ENCODE data around the gene TRAF7. TPM values are rescaled to one million over a fixed set of nuclear protein-coding genes. Genes with fewer than 3 reads are reported as not detected.
A peak's percentile ranks its signal among the peaks of the same experiment; 100 is the strongest.

TRAF7 gene
- total RNA-seq, 1 experiment from 2014 or later, result 118 TPM

DNA sequence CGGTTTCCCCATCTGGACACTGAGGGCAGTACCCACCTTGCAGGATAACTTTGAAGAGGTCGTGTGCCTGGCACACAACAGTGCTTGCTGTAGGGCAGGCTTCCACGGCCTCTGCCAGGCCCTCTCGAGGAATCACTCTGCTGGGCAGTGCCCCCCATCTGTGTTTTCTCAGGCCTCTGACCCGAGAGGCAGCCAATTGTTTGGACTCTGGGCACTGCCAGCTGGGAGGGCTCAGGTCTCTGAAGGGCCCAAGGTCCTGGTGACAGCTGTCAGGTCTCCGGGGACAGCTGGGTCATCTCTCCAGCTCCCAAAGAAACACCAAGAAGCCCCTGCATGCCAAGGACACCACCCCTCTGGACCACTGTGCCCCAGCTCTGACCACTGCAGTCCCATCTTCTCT is 8.2 kb upstream of the TRAF7 start:
- CTCF ChIA-PET, result interaction anchor here (1.2 to 1.6 kb wide), 2 partner anchors 125 to 139 kb away, joined by 4 to 7 read pairs; no protein-coding TSS in a partner anchor
- Mint-ChIP-seq H3K9me3 (ENCODE audit: low read depth, unreplicated experiment) (no peaks in the 10 kb centered on the region), H3K27me3 (ENCODE audit: unreplicated experiment) (no peaks in the 10 kb centered on the region), H3K4me3 (ENCODE audit: low read depth, unreplicated experiment) (peak overlapping the region; percentile 61), H3K36me3 (ENCODE audit: insufficient read depth, unreplicated experiment) (peaks cover 54% of the 10 kb centered on the region), H3K4me1 (ENCODE audit: low read depth, unreplicated experiment) (peaks cover 11% of the 10 kb centered on the region), H3K27ac (ENCODE audit: unreplicated experiment) (no peak overlapping the region)
- BruUV-seq (replicated peaks), result no TSS peak
- DNase-seq, result no peak
- TF ChIP-seq, protein P1, sequence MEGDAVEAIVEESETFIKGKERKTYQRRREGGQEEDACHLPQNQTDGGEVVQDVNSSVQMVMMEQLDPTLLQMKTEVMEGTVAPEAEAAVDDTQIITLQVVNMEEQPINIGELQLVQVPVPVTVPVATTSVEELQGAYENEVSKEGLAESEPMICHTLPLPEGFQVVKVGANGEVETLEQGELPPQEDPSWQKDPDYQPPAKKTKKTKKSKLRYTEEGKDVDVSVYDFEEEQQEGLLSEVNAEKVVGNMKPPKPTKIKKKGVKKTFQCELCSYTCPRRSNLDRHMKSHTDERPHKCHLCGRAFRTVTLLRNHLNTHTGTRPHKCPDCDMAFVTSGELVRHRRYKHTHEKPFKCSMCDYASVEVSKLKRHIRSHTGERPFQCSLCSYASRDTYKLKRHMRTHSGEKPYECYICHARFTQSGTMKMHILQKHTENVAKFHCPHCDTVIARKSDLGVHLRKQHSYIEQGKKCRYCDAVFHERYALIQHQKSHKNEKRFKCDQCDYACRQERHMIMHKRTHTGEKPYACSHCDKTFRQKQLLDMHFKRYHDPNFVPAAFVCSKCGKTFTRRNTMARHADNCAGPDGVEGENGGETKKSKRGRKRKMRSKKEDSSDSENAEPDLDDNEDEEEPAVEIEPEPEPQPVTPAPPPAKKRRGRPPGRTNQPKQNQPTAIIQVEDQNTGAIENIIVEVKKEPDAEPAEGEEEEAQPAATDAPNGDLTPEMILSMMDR (IDR thresholded peaks at IDR 0.05; ENCODE audit: unreplicated experiment), result no peak
- intact Hi-C loops (cut with micrococcal nuclease; ENCODE audit: unreplicated experiment), result no loop called here

DNA sequence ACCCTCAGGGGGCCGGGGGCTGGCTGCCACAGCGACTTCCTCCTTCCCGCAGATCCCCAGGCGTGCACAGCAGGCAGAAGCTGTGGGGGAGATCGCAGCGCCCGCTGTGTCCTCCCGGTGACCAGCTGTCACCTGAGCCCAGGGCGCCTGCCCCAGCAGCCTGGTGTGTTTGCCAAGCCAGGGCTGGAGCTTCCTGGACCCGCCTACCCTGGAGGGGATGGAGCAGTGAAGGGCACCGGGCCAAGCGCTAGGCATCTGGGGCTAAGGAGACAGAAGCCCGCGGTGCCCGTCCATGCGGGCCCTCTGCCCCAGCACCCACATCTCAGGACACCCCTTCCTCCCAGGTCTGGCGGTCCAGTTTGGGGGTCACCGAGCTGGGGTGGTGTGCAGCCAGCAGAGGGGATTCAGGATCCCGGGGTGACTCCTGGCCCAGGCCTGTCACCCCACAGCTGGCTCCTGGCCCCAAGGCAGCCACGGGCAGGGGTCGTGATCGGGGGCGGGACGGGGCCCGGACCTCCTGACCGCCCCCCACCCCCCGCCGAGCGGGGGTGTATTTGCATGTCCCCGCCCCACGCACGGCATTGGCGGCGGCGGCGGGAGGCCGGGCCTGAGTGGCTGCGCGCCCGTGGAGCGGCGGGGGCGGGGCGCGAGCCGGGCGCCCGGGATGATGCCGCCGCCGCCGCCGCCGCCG is 7.5 kb upstream of the TRAF7 start, which contains the start of gene RAB26:
RAB26 (plus strand) TSS at position 645 of the 691 bp plus-strand sequence. CDS start 159 bp downstream, outside the sequence.
- H3K4me3 Mint-ChIP-seq (ENCODE audit: low read depth, unreplicated experiment), result peak within 1 kb of the TSS; percentile 61
- no peaks in the 10 kb centered on the region for H3K9me3 Mint-ChIP-seq (ENCODE audit: low read depth, unreplicated experiment)
- peak within 1 kb of the TSS; percentile 61 for H3K27ac Mint-ChIP-seq (ENCODE audit: unreplicated experiment)
- TF ChIP-seq, protein P1 (IDR thresholded peaks at IDR 0.05; ENCODE audit: unreplicated experiment), result no peak
- intact Hi-C loops (cut with micrococcal nuclease; ENCODE audit: unreplicated experiment), result no loop called here
- no peaks in the 10 kb centered on the region for H3K27me3 Mint-ChIP-seq (ENCODE audit: unreplicated experiment)
- peaks cover 61% of the 10 kb centered on the region for H3K36me3 Mint-ChIP-seq (ENCODE audit: insufficient read depth, unreplicated experiment)
- CTCF ChIA-PET, result interaction anchor here (0.6 to 1.6 kb wide), 3 partner anchors 125 to 663 kb away, joined by 4 to 7 read pairs (median 6); no protein-coding TSS in a partner anchor
- peaks cover 11% of the 10 kb centered on the region for H3K4me1 Mint-ChIP-seq (ENCODE audit: low read depth, unreplicated experiment)
- no TSS peak for BruUV-seq (replicated peaks)
- DNase-seq, result peak; percentile 96

DNA sequence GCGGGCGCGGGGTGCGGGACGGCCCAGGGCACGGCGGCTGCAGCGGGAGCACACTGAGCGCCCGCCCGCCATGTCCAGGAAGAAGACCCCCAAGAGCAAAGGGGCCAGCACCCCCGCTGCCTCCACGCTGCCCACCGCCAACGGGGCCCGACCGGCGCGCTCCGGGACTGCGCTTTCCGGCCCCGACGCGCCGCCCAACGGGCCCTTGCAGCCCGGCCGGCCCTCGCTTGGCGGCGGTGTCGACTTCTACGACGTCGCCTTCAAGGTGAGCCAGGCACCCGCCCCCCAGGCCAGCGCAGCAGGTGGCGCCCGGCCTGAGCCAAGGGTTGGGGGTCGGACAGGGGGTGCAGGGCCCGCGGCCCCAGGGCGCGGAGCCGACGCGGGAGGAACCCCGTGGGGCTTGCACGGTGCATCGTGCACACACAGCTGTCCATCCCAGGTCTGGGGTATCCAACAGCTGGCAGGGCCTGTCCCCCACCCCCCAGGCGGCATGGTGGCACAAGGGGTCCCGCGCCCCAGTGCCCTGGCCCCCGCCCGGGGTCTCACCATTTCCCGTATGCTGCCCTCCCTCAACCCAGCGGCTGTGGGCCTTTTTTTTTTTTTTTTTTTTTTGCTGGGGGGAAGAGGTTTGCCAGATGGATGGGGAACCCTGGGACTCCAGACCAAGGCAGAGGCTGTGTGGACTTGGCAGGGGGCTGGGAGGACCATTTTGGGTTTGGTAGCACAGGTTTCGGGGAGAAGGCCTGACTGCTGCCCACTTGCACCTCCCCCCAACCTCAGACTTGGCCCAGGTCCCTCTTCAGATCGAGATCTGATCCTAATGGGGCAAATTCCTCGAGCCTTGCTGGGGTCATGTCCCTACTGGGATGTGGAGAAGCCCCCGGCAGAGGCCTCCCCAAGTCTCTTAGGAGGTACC is 6.6 kb upstream of the TRAF7 start:
- Mint-ChIP-seq H3K4me3 (ENCODE audit: low read depth, unreplicated experiment) (peak overlapping the region; percentile 61), H3K27me3 (ENCODE audit: unreplicated experiment) (no peaks in the 10 kb centered on the region), H3K9me3 (ENCODE audit: low read depth, unreplicated experiment) (no peaks in the 10 kb centered on the region), H3K36me3 (ENCODE audit: insufficient read depth, unreplicated experiment) (peaks cover 70% of the 10 kb centered on the region), H3K27ac (ENCODE audit: unreplicated experiment) (peak overlapping the region; percentile 61), H3K4me1 (ENCODE audit: low read depth, unreplicated experiment) (peaks cover 11% of the 10 kb centered on the region)
- intact Hi-C loops (cut with micrococcal nuclease; ENCODE audit: unreplicated experiment), result no loop called here
- TF ChIP-seq, protein P1 (IDR thresholded peaks at IDR 0.05; ENCODE audit: unreplicated experiment), result no peak
- DNase-seq, result peak; percentile 53
- no TSS peak for BruUV-seq (replicated peaks)
- CTCF ChIA-PET, result interaction anchor here (0.7 to 1.6 kb wide), 3 partner anchors 71 to 140 kb away, joined by 3 to 7 read pairs (median 4); no protein-coding TSS in a partner anchor

GRCh38 chr16:2149630-2150417 is 5.8 kb upstream of the TRAF7 start:
- peak overlapping the region; percentile 61 for H3K4me3 Mint-ChIP-seq (ENCODE audit: low read depth, unreplicated experiment)
- H3K27me3 Mint-ChIP-seq (ENCODE audit: unreplicated experiment), result peaks cover 2% of the 10 kb centered on the region
- TF ChIP-seq, protein P1 (IDR thresholded peaks at IDR 0.05; ENCODE audit: unreplicated experiment), result no peak
- DNase-seq, result no peak
- intact Hi-C loops (cut with micrococcal nuclease; ENCODE audit: unreplicated experiment), result no loop called here
- CTCF ChIA-PET, result interaction anchor here (0.6 kb wide), 2 partner anchors 674 to 1447 kb away, joined by 4 read pairs; no protein-coding TSS in a partner anchor
- H3K36me3 Mint-ChIP-seq (ENCODE audit: insufficient read depth, unreplicated experiment), result peaks cover 72% of the 10 kb centered on the region
- peak overlapping the region; percentile 61 for H3K27ac Mint-ChIP-seq (ENCODE audit: unreplicated experiment)
- BruUV-seq (replicated peaks), result no TSS peak
- no peaks in the 10 kb centered on the region for H3K9me3 Mint-ChIP-seq (ENCODE audit: low read depth, unreplicated experiment)
- peaks cover 11% of the 10 kb centered on the region for H3K4me1 Mint-ChIP-seq (ENCODE audit: low read depth, unreplicated experiment)

Data from Calu3 (cell line).